SU-DHL-6 (cell line): ENCODE results near the gene CEP70.

Source experiments
- H2AFZ ChIP-seq: fragments of 200-600 bp; sonication (generic); 2 replicates; pipeline ENCODE4 v1.6.1; 2014; ENCODE audit warnings: low read depth, mild to moderate bottlenecking, moderate library complexity, mixed read lengths, antibody characterized with exemption, low read length; ENCODE audit not compliant: severe bottlenecking
- H3F3A ChIP-seq: fragments of 200-600 bp; shearing (Covaris generic); 2 replicates; pipeline ENCODE4 v1.6.0; 2016; ENCODE audit warnings: antibody characterized with exemption, mild to moderate bottlenecking; ENCODE audit not compliant: insufficient read depth
- H3K27ac ChIP-seq: fragments of 200-600 bp; sonication (generic); 2 replicates; pipeline ENCODE4 v1.5.1; 2016; ENCODE audit warnings: low read depth, mild to moderate bottlenecking, low read length, moderate library complexity, mixed read lengths
- H3K27me3 ChIP-seq: fragments of 200-600 bp; sonication (generic), shearing (Covaris generic); 2 replicates; pipeline ENCODE4 v1.6.0; 2014; ENCODE audit warnings: mild to moderate bottlenecking, low read length
- H3K36me3 ChIP-seq: fragments of 200-600 bp; sonication (generic); 2 replicates; pipeline ENCODE4 v1.6.1; 2014; ENCODE audit warnings: mild to moderate bottlenecking, low read length, mixed read lengths
- H3K4me2 ChIP-seq: fragments of 300-600, 200-600 bp; shearing (Covaris generic), sonication (generic); 2 replicates; pipeline ENCODE4 v1.6.0; 2014; ENCODE audit warnings: low read length, low read depth, mild to moderate bottlenecking; ENCODE audit not compliant: poor library complexity, severe bottlenecking
- H3K4me3 ChIP-seq: fragments of 200-600 bp; sonication (generic); 2 replicates; pipeline ENCODE4 v1.5.1; 2014; ENCODE audit warnings: antibody characterized with exemption, low read length, mild to moderate bottlenecking, mixed read lengths; ENCODE audit not compliant: insufficient read depth, poor library complexity, severe bottlenecking
- H3K79me2 ChIP-seq: fragments of 200-600 bp; sonication (generic); 2 replicates; pipeline ENCODE4 v1.6.1; 2014; ENCODE audit warnings: mild to moderate bottlenecking, low read length, moderate library complexity; ENCODE audit not compliant: insufficient read depth
- H3K9ac ChIP-seq: fragments of 200-600 bp; sonication (generic); 2 replicates; pipeline ENCODE4 v1.7.0; 2014; ENCODE audit warnings: mild to moderate bottlenecking, low read length
- H3K9me2 ChIP-seq: fragments of 200-600 bp; sonication (generic); replicated peaks from 2 replicates; pipeline ENCODE4 v1.6.1; 2014; ENCODE audit warnings: low read length; ENCODE audit not compliant: insufficient read depth
- H3K9me3 ChIP-seq: fragments of 200-600 bp; sonication (generic); 2 replicates; pipeline ENCODE4 v1.6.1; 2014; ENCODE audit warnings: low read length, mixed read lengths; ENCODE audit not compliant: insufficient read depth
- H4K20me1 ChIP-seq: fragments of 200-600 bp; sonication (generic); 2 replicates; pipeline ENCODE4 v1.6.1; 2014; ENCODE audit warnings: low read depth, mild to moderate bottlenecking, antibody characterized with exemption, low read length, moderate library complexity, mixed read lengths
- CTCF ChIP-seq: fragments of 200-600 bp; sonication (generic); IDR thresholded peaks from one replicate; pipeline ENCODE4 v1.5.1; 2017; ENCODE audit warnings: antibody characterized with exemption, mild to moderate bottlenecking, low read length, moderate library complexity; ENCODE audit not compliant: insufficient read depth, poor library complexity, severe bottlenecking
- EZH2phosphoT487 ChIP-seq: fragments of 200-600 bp; sonication (generic), shearing (Covaris generic); conservative IDR thresholded peaks from 2 replicates; pipeline ENCODE4 v1.6.1; 2018; ENCODE audit warnings: mild to moderate bottlenecking, antibody characterized with exemption, low read length, moderate library complexity, mixed read lengths

CEP70 gene

GRCh38 chr3:138549179-138549977 lies 44.7 kb downstream of the CEP70 start:
- no peak overlapping the region for H3K4me3 ChIP-seq
- no peak overlapping the region for H3K4me2 ChIP-seq
- no peak for TF ChIP-seq EZH2phosphoT487
- TF ChIP-seq CTCF: no peak
- no peaks in the 10 kb centered on the region for H4K20me1 ChIP-seq
- no peaks in the 10 kb centered on the region for H3K79me2 ChIP-seq
- no peak overlapping the region for H3K27ac ChIP-seq
- H3K9me3 ChIP-seq: peaks cover 12% of the 10 kb centered on the region; the same call in 1 of the 2 replicates
- no peaks in the 10 kb centered on the region for H3K27me3 ChIP-seq
- no peak overlapping the region for H3K9ac ChIP-seq
- no peaks in the 10 kb centered on the region for H3F3A ChIP-seq
- H2AFZ ChIP-seq: no peak overlapping the region
- no peaks in the 10 kb centered on the region for H3K9me2 ChIP-seq
- H3K36me3 ChIP-seq: no peaks in the 10 kb centered on the region

DNA sequence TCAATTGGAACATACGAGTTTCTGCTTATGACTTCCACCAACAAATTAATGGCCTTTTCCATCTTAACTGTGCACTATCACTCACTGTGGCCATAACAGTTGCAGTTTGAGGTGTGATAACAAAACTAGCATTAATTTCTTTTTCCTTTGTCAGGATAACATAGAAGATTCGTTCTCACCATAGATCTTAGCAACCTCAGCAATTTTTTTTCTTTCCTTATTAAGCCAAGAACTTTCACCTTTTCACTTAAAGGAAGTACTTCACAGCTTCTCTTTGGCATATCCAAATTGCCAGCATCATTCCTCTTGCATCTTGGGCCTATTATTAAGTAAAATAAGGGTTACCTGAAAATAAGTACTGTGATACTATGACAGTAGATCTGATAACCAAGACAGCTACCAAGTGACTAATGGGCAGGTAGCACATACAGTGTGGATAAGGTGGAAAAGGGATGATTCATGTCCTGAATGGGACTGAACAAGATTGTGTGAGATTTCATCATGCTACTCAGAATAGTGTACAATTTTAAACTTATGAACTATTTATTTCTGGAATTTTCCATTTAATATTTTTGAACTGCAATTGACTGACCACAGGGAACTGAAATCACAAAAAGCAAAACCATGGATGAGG lies 46.6 kb downstream of the CEP70 start:
- H3K27ac ChIP-seq: no peak overlapping the region
- no peaks in the 10 kb centered on the region for H3F3A ChIP-seq
- no peak overlapping the region for H2AFZ ChIP-seq
- no peak overlapping the region for H3K9ac ChIP-seq
- no peaks in the 10 kb centered on the region for H4K20me1 ChIP-seq
- H3K79me2 ChIP-seq: no peaks in the 10 kb centered on the region
- no peaks in the 10 kb centered on the region for H3K9me2 ChIP-seq
- no peaks in the 10 kb centered on the region for H3K36me3 ChIP-seq
- no peak overlapping the region for H3K4me3 ChIP-seq
- H3K9me3 ChIP-seq: peaks cover 12% of the 10 kb centered on the region; the same call in 1 of the 2 replicates
- H3K4me2 ChIP-seq: no peak overlapping the region
- H3K27me3 ChIP-seq: no peaks in the 10 kb centered on the region
- no peak for TF ChIP-seq CTCF
- TF ChIP-seq EZH2phosphoT487: no peak

GRCh38 chr3:138544546-138544945 lies 49.5 kb downstream of the CEP70 start:
- Histone ChIP-seq H3K79me2 (no peaks in the 10 kb centered on the region), H3K4me2 (no peak overlapping the region), H3K9me2 (no peaks in the 10 kb centered on the region), H3K27ac (no peak overlapping the region), H4K20me1 (no peaks in the 10 kb centered on the region), H3K4me3 (no peak overlapping the region), H3K9ac (no peak overlapping the region), H3F3A (no peaks in the 10 kb centered on the region), H2AFZ (no peak overlapping the region), H3K9me3 (peaks cover 12% of the 10 kb centered on the region; the same call in 1 of the 2 replicates), H3K36me3 (no peaks in the 10 kb centered on the region), H3K27me3 (no peaks in the 10 kb centered on the region)
- no peak for TF ChIP-seq CTCF
- TF ChIP-seq EZH2phosphoT487: no peak
